ENCODE measurements around the gene DLGAP3. TPM values are rescaled to one million over a fixed set of nuclear protein-coding genes. Genes with fewer than 3 reads are reported as not detected.

Gene DLGAP3
- total RNA-seq, 1 experiment from 2014 or later: 7.3 TPM

GRCh38 chr1:34923490-34923889 lies 6.0 kb downstream of the DLGAP3 start:
- H2BK12ac ChIP-seq (ENCODE audit: insufficient read length, low read depth, low read length): no peak overlapping the region
- H2BK15ac ChIP-seq (ENCODE audit: low read depth, low read length): no peak overlapping the region
- H3K56ac ChIP-seq (ENCODE audit: insufficient read length, low read depth, low read length): no peak overlapping the region
- no peak overlapping the region for H2AFZ ChIP-seq (ENCODE audit: low read length)
- H3K79me1 ChIP-seq (ENCODE audit: insufficient read depth, low read depth, low read length, poor library complexity, severe bottlenecking): no peaks in the 10 kb centered on the region
- H2BK5ac ChIP-seq (ENCODE audit: insufficient read length, low read length): no peak overlapping the region
- no peak for DNase-seq
- no peak overlapping the region; a peak in 1 of 5 replicates for H3K4me3 Mint-ChIP-seq
- no peak overlapping the region for H2AK5ac ChIP-seq (ENCODE audit: insufficient read length, low read length)
- H3K14ac ChIP-seq (ENCODE audit: insufficient read depth, low read length): no peak overlapping the region
- no peak overlapping the region for H4K91ac ChIP-seq (ENCODE audit: insufficient read length, low read depth, low read length)
- H3K36me3 Mint-ChIP-seq (ENCODE audit: insufficient read depth in 1 of 3, low read depth in 3 of 3): no peaks in the 10 kb centered on the region
- no peaks in the 10 kb centered on the region for H3K79me2 ChIP-seq (ENCODE audit: insufficient read depth, low read length)
- no peak overlapping the region for H3K27ac Mint-ChIP-seq
- H3K27me3 Mint-ChIP-seq (ENCODE audit: low read depth): peaks cover 72% of the 10 kb centered on the region
- H3K4me2 ChIP-seq (ENCODE audit: insufficient read depth, insufficient read length, low read length): no peak overlapping the region
- no peak overlapping the region for H2BK20ac ChIP-seq (ENCODE audit: low read depth, low read length, poor library complexity, severe bottlenecking)
- H3K4me1 ChIP-seq (ENCODE audit: insufficient read depth, low read length): peaks cover 9% of the 10 kb centered on the region
- H3T11ph ChIP-seq (ENCODE audit: low read length): no peak overlapping the region
- no peaks in the 10 kb centered on the region for H3K9me3 ChIP-seq (ENCODE audit: control insufficient read depth, low read depth, low read length)
- H2BK120ac ChIP-seq (ENCODE audit: low read depth, low read length, poor library complexity, severe bottlenecking): no peak overlapping the region
- H4K5ac ChIP-seq (ENCODE audit: insufficient read length, low read depth, low read length): no peak overlapping the region
- no peak overlapping the region for H3K27ac ChIP-seq (ENCODE audit: insufficient read length, low read depth, low read length)
- H4K20me1 ChIP-seq (ENCODE audit: control insufficient read depth, insufficient read depth, insufficient read length): no peaks in the 10 kb centered on the region
- no peak overlapping the region for H3K23ac ChIP-seq (ENCODE audit: insufficient read length, low read depth, low read length)
- no peak overlapping the region for H3K4ac ChIP-seq (ENCODE audit: low read depth, low read length)
- TF ChIP-seq, protein P1, sequence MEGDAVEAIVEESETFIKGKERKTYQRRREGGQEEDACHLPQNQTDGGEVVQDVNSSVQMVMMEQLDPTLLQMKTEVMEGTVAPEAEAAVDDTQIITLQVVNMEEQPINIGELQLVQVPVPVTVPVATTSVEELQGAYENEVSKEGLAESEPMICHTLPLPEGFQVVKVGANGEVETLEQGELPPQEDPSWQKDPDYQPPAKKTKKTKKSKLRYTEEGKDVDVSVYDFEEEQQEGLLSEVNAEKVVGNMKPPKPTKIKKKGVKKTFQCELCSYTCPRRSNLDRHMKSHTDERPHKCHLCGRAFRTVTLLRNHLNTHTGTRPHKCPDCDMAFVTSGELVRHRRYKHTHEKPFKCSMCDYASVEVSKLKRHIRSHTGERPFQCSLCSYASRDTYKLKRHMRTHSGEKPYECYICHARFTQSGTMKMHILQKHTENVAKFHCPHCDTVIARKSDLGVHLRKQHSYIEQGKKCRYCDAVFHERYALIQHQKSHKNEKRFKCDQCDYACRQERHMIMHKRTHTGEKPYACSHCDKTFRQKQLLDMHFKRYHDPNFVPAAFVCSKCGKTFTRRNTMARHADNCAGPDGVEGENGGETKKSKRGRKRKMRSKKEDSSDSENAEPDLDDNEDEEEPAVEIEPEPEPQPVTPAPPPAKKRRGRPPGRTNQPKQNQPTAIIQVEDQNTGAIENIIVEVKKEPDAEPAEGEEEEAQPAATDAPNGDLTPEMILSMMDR (conservative IDR thresholded peaks at IDR 0.05): no peak
- H3K23me2 ChIP-seq (ENCODE audit: insufficient read length, low read depth, low read length, poor library complexity, severe bottlenecking): peaks cover under 1% of the 10 kb centered on the region
- H3K9me3 Mint-ChIP-seq: no peaks in the 10 kb centered on the region; a peak in 1 of 5 replicates
- H4K8ac ChIP-seq (replicated peaks; ENCODE audit: insufficient read length, low read depth, low read length): no peak overlapping the region
- no peak overlapping the region for H3K9ac ChIP-seq (ENCODE audit: extremely low read depth, insufficient read length, low read length)
- H3K18ac ChIP-seq (ENCODE audit: insufficient read length, low read depth, low read length): no peak overlapping the region
- H3K27me3 ChIP-seq (ENCODE audit: insufficient read depth, low read length): peaks cover 3% of the 10 kb centered on the region; the same call in 1 of the 2 replicates
- H3K4me1 Mint-ChIP-seq: peaks cover 37 to 74% of the 10 kb centered on the region in 2 experiments
